NT2/D1 (cell line): ENCODE results near the gene NOSIP.

Source experiments
- DNase-seq: peaks from one replicate; pipeline ENCODE4 v3.0.0-alpha.2; 2011; ENCODE audit warnings: low read depth, low spot score
- H3K27me3 ChIP-seq: 2 replicates; pipeline ENCODE4 v1.6.0; 2011; ENCODE audit warnings: mild to moderate bottlenecking; ENCODE audit not compliant: insufficient read length, insufficient read depth
- H3K36me3 ChIP-seq: 2 replicates; pipeline ENCODE4 v1.6.1; 2011; ENCODE audit warnings: mild to moderate bottlenecking, low read length, mixed read lengths; ENCODE audit not compliant: insufficient read depth, insufficient read length
- H3K4me1 ChIP-seq: 2 replicates; pipeline ENCODE4 v1.5.1; 2011; ENCODE audit not compliant: insufficient read depth, insufficient read length
- H3K4me3 ChIP-seq: 2 replicates; pipeline ENCODE4 v1.5.1; 2011; ENCODE audit warnings: low read depth; ENCODE audit not compliant: insufficient read length
- H3K9ac ChIP-seq: 2 replicates; pipeline ENCODE4 v1.6.0; 2011; ENCODE audit warnings: low read depth; ENCODE audit not compliant: insufficient read length
- H3K9me3 ChIP-seq: 2 replicates; pipeline ENCODE4 v1.5.1; 2011; ENCODE audit warnings: mild to moderate bottlenecking, low read length; ENCODE audit not compliant: insufficient read depth
- SUZ12 ChIP-seq: IDR thresholded peaks from 2 replicates; pipeline ENCODE4 v1.6.1; 2011; ENCODE audit not compliant: insufficient read length, insufficient read depth; ENCODE audit errors: extremely low read depth
- YY1 ChIP-seq: IDR thresholded peaks from 2 replicates; pipeline ENCODE4 v1.6.1; 2011; ENCODE audit not compliant: insufficient read length, insufficient read depth
- ZNF274 ChIP-seq: IDR thresholded peaks from 2 replicates; pipeline ENCODE4 v1.6.1; 2011; ENCODE audit warnings: mild to moderate bottlenecking, low read depth, low read length

NOSIP gene

GRCh38 chr19:49538643-49539042 is 41.7 kb downstream of the NOSIP start:
- Histone ChIP-seq H3K27me3 (no peaks in the 10 kb centered on the region), H3K4me3 (no peak overlapping the region), H3K4me1 (no peaks in the 10 kb centered on the region), H3K9me3 (no peaks in the 10 kb centered on the region), H3K9ac (no peak overlapping the region), H3K36me3 (peaks cover 12% of the 10 kb centered on the region)
- TF ChIP-seq ZNF274: no peak
- TF ChIP-seq YY1: no peak
- TF ChIP-seq SUZ12: no peak
- no peak for DNase-seq

- Histone ChIP-seq H3K27me3 (no peaks in the 10 kb centered on the region), H3K4me1 (peaks cover 5% of the 10 kb centered on the region), H3K4me3 (no peak overlapping the region), H3K9ac (no peak overlapping the region), H3K9me3 (no peaks in the 10 kb centered on the region), H3K36me3 (peaks cover 12% of the 10 kb centered on the region)
- TF ChIP-seq YY1 (no peak), SUZ12 (no peak), ZNF274 (no peak)
- no peak for DNase-seq
These were observed 43.4 kb downstream of the NOSIP start for GRCh38 chr19:49536921-49537462.

DNA sequence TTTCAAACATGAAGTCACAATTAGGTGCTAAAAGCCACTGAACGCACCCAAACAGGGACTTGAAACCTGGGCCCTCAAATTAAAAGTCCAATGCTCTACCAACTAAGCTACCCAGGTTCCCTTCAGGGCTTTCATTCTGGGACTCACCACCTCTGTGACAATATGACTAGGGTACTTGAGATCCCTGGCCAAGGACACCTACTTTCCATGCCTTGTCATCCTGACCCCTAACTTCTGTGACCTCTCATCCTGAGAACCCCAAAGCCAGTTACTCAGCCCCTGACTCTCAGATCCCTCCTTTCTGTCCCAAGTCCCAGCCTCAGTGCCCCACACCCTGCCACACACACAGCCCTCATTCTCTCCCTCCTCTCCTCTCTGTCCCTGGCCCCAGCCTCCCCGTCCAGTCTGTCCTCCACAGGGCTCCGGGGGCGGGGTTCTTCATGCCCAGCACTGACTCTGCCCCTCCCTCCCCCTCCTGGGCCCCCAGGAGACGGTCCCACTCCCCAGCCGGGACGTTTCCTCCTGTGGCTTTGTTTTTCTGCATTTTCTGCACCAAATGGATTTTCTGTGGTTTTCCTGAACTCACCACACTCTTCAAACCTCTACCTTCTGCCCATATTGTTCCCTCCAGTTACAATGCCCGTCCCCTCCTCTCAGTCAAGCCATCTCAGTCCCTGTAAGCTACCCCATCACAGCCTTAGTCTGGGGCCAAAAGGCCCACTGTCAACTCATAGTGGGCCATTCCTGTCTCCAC is 45.5 kb downstream of the NOSIP start:
- H3K27me3 ChIP-seq: no peaks in the 10 kb centered on the region
- peaks cover 15% of the 10 kb centered on the region for H3K36me3 ChIP-seq
- no peaks in the 10 kb centered on the region for H3K9me3 ChIP-seq
- H3K4me3 ChIP-seq: no peak overlapping the region
- TF ChIP-seq SUZ12 (no peak), ZNF274 (no peak), YY1 (no peak)
- H3K4me1 ChIP-seq: peaks cover 7% of the 10 kb centered on the region
- no peak for DNase-seq
- H3K9ac ChIP-seq: no peak overlapping the region

GRCh38 chr19:49533551-49534488 is 46.5 kb downstream of the NOSIP start:
- Histone ChIP-seq H3K27me3 (no peaks in the 10 kb centered on the region), H3K4me1 (peaks cover 7% of the 10 kb centered on the region), H3K9me3 (no peaks in the 10 kb centered on the region), H3K9ac (peak overlapping the region; percentile 66), H3K4me3 (peak overlapping the region; percentile 65), H3K36me3 (peaks cover 12% of the 10 kb centered on the region)
- no peak for DNase-seq
- TF ChIP-seq SUZ12: no peak
- no peak for TF ChIP-seq YY1
- TF ChIP-seq ZNF274: no peak

DNA sequence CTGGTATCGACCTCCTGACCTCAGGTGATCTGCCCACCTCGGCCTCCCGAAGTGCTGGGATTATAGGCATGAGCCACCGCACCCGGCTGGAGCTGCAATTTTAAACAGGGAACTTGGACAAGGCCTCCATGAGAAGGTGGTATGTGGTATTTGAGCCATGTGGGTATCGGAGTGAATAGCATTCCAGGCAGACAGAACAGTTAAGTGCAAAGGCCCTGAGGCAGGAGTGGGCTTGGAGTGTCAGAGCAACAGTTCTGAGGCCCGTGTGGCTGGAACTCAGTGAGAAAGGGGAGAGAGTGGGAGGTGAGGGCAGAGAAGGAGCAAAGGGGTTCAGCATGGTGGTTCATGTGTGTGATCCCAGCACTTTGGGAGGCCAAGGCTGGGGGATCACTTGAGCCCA is 49.6 kb downstream of the NOSIP start:
- Histone ChIP-seq H3K9me3 (no peaks in the 10 kb centered on the region), H3K36me3 (peaks cover 11% of the 10 kb centered on the region), H3K4me1 (peaks cover 7% of the 10 kb centered on the region), H3K4me3 (no peak overlapping the region), H3K27me3 (no peaks in the 10 kb centered on the region), H3K9ac (no peak overlapping the region)
- no peak for DNase-seq
- TF ChIP-seq SUZ12 (no peak), ZNF274 (no peak)

GRCh38 chr19:49528211-49528771 is 52.1 kb downstream of the NOSIP start:
- Histone ChIP-seq H3K4me1 (peaks cover 5% of the 10 kb centered on the region), H3K9ac (peak overlapping the region; percentile 56), H3K4me3 (peak overlapping the region; percentile 45), H3K9me3 (no peaks in the 10 kb centered on the region), H3K36me3 (peaks cover 13% of the 10 kb centered on the region), H3K27me3 (no peaks in the 10 kb centered on the region)
- TF ChIP-seq ZNF274 (no peak), YY1 (no peak), SUZ12 (no peak)
- no peak for DNase-seq
